SIG-M5 treated with dmso at 0.1 percent for 504 hours (cell line): ENCODE measurements around the gene ARPC5.
"Not testable (repeated sequence)": the region's sequence is repeated elsewhere in the genome, so short reads cannot be mapped to it uniquely, and the experiment has no call there.

Source experiments
- DNase-seq: peaks from one replicate; lab custom pipeline; 2025; ENCODE audit not compliant: unreplicated experiment; lab: John Stamatoyannopoulos, UW

The ARPC5 gene

DNA sequence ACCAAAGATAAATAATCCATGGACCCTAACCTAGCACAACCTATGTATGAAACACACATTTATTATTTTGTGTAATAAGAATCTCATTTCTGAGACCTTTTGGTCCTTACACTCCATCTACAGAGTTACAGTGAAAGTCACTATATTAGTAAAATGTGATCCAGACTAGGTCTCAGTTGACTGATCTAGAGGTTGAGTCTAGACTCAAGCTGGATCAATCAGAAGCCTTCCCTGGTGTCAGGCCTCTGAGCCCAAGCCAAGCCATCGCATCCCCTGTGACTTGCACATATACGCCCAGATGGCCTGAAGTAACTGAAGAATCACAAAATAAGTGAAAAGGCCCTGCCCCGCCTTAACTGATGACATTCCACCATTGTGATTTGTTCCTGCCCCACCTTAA is 22.6 kb downstream of the ARPC5 start:
- DNase-seq: not testable (repeated sequence)

DNA sequence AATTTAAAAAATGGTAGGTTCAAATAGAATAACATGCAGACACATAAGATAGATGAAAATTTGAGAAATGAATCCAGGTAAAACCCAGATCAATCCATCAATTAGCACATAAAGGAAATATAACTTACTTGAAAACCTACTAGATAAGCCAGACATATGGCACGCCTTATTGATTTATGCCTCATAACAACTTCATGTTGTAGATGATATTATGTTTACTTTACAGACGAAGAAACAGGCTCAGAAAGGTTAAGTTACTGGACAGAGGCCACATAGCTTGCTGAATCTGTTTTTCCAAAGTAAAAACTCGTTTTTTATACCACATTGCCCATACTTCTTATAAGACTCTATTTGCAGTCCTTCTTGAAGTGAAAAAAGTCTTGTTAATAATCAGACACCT is 23.2 kb downstream of the ARPC5 start:
- no peak for DNase-seq

DNA sequence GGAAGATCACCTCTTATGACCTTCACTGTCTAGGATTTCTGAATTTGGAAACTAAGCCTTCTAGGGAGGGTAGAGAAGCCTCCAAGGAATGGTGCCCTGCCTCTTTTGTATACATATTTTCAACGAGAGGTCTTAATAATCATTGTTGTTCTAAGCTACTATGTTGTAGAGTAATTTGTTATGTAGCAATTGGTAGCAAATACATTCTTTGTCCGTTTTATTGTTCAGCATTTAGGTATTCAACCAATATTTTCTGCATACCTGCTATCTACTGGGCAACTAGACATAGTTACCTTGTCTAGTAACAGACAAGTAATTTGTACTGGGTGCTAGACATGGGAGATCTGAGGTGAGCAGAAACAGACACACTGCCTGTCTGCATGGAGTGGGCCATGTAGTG is 24.6 kb downstream of the ARPC5 start:
- DNase-seq: no peak

DNA sequence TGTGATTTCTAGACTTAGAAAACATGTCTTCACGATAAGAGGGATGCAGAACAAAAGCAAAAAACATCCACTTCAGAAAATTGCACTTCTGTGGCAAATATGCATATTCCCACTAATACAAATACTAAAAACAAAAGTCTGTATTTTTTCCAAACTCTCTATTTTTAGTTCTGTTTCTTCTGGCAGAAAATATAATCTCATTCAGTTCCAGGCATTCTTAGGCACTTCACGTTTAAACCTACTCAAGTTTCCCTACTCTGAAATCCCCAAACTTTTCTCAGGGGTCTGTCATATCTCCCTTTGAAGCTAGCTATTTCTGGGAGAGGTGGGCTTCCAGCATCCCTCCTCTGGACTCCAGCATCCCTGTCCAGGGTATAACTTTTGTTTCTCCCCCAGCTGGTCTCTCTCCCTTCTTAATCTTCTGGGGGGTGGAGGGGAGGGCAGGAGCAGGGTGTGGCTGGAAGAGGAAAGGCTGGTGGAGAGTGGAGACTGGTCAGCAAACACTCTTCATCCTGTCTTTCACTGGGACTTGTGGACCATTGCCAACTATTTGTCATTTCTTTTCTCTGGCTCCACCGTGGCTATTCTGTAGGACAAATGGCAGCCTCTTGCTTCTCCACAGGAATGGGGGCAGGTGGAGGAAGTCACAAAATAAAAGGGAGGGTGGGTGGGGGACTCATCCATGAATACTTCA is 25.7 kb downstream of the ARPC5 start:
- DNase-seq: no peak

DNA sequence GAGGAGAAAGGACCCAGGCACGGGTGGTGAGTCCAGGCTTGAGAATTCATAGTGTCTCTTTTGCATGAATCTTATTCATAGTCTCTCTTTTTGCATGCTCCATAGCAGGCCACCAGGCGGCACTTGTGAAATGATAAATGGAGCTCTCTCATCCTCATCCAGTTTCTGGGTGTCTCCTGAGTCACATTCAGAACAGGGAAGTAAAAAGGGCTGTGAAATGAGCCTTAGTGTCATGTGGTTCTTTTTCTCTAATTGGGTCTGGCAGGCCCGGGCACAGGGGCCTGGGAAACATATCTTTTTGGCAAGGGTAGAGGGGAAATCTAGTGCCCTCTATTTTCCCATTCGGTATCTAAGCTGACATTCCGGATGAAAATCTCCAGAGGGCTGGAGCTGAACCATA is 26.3 kb downstream of the ARPC5 start:
- peak; percentile 97 for DNase-seq

DNA sequence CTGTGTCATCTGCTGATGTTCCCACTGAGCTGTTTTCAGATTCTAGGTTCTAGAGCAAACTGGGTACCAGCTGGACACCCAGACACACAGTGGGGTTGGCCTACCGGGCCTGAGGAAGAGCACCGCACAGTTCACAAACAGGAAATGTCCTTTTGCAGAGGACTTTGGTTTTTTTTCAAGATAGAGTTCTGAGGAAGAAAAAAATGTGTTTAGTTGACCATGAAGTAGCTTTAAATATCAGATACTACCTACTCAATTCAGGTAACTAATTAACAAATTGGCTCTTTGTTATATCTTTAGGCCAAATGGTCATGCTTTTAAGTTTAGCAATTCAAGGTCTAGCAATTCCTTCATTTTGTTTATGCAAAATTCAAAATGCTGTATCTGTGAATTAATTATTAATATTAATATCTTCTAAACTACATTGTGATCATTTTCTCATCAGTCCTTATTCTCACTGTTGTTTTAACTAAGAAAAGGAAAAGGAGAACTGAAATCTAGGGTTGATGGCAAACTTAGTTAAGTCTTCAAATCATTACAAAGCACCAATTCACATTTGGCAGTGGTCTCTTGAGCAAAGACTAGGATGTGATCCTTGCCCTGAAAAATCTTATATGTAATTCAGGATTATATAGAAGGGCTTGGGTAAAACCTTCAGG is 28.1 kb downstream of the ARPC5 start:
- DNase-seq: no peak

DNA sequence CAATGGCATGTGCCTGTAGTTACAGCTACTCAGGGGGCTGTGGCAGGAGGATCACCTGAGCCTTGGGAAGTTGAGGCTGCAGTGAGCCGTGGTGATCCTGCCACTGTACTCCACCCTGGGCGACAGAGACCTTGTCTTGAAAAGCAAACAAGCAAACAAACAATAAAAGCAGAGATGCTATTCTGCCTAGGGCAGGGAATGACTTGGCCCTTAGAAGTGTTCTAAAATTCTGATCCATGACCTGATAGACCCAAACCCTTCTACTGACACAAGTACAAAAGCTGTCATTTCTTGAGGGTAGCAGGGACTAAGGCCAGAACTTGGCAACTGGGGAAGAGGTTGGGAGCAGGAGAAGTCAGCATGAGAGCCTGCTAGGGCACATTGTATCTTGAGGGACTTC is 29.7 kb downstream of the ARPC5 start:
- DNase-seq: no peak

DNA sequence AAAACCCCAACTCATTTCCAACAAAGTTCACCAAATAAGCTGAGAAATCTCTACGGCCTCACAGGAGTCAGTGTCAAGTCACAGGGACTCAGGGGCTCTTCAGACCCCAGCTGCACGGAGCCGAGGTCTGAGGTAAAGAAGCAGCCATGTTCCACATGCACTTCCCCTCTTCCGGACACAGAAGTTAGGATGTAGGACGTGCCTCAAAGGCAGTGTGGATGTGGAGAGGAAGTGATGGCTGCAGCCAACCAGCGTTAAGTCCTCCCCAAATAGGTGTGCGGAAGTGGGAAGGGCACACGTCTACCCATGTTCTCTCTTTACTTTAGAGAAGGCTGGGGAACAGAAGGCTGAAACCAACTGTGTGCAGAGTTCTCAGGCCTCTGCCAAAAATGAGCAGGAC is 30.8 kb downstream of the ARPC5 start:
- DNase-seq: peak; percentile 88

DNA sequence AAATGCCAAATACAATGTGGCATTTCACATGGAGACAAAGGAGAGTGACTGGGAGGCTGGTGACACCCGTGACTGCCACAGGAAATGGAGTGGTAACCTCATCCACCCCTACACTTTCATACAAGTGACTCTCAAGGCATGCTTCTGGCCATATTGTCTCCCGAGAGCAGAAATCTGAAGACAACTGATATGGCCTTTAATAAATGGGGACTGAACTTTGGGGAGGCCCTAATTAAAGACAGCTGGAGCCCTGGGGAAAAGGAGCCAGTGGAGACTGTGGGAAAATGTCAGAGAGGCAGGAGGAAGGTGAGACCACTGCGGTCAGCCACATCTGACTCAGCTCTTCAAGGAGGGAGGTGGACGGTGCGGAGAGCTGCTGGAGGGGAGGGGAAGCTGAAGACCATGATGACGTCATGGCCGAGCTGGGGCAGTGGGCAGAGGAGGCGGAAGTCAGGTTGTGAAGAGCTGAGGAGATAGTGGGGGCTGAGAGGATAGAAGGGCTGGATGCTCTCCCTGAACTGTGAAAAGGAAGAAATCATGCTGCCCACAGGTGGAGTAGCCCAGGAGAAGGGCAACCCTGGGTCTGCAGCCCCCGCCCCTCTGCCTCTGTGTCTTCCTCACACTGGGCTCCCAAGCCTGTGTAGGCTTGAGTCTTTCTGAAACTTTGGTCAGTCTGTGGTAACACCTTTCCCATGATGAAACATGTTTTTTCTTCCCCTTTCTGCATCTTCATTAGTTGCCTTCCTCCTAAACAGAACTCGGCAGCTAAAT is 31.4 kb downstream of the ARPC5 start:
- DNase-seq: peak; percentile 87

DNA sequence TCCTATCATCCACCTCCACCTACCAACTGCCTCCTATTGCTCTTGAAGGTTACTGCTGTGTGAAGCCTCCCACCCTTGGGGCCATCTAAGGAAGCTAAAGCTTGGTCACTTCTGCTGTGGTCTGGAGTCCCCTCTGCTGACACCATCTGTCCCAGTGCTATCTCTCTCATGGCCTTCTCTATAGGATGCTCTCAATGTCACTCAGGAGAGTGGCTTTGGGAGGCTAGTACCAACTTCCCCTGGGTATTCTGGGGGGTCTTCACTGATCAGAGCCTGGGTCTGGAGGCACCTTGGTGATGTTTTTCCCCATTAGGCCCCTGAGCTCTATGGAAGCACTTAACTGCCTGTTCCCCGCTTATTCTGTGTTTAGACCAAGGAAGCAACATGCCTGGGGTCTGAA is 33.1 kb downstream of the ARPC5 start:
- DNase-seq: no peak

DNA sequence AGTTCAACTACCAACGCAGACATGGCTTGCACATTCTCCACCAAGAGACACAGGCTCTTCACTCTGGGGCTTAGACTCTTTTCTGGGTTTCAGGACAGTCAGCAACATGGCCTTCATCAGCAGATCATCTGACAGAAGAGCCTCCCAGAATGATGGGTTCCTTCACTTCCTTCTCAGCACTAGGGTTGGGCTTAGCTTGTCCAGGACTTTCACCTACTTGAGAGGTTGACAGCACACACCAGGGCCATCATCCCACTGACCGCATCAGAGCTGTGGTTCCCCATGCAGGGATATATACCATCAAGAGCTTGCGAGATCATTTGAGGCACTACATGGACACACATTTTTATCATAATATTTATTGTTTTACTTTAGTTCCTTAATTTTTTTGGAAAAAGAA is 34.9 kb downstream of the ARPC5 start:
- no peak for DNase-seq

DNA sequence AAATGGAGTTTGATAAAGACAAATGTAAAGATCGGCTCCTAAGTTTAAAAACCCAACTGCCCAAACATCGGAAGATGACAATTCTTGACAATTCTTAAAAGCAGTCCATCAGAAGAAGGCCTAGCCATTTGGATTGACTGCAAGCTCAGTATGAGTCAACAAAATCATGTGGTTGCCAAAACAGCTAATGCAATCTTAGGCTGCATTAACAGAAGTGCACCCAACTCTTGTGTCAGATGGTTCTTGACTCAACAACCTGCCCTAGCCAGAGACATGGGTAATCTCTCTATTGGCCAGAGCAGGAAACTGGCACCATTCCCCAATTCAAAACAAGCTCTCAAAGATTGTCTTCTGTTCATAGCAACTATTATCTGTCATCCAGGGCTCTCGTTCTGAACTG is 35.4 kb downstream of the ARPC5 start:
- DNase-seq: peak; percentile 78

DNA sequence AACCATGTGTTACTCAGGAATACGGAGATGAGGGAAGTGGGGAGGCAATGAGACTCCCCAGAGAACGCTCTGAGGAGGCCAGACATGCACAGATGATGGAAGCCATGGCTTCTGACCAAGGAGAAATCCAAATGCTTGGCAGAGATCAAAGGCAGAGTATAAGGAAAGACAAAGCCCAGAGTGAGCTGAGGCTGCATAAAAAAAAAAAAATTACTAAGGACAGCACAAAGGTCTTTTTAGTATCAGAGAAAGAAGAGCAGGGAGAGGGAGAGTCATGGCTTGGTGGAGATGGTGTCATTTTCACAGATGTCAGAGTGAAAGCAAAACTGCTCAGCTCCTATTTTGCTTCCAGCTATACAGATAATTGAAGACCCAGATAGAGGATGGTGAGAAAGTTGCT is 37.2 kb downstream of the ARPC5 start:
- DNase-seq: no peak

DNA sequence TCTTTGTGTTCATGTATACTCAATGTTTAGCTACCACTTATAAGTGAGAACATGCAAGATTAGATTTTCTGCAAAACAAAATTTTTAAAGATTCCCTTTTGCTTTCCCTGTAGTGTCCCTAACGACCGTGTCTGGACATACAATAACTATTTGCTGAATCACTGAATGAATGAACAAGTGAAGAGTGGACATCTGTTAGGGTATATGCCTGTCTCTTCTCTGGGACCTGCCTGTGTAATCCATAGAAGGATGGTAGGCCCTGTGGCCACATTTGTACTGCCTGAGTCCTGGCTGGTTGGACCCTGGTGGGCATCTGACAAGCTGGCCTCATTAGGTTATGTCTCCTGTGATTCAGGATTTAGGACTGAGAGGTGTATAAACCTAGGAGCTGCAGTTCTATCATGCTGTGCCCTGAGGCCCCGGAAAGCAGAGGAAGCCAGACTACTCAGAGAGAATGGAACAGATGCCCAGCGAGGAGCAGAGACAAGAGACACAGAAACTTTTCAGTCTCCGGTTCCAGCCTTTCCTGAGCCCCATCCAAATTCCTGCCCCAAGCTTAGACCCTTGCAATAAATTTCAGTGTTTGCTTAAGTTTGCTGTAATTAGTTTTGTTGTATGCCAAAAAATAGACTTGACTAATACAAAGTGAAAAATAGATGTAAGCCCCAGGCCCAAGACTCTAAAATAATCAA is 37.8 kb downstream of the ARPC5 start:
- no peak for DNase-seq

DNA sequence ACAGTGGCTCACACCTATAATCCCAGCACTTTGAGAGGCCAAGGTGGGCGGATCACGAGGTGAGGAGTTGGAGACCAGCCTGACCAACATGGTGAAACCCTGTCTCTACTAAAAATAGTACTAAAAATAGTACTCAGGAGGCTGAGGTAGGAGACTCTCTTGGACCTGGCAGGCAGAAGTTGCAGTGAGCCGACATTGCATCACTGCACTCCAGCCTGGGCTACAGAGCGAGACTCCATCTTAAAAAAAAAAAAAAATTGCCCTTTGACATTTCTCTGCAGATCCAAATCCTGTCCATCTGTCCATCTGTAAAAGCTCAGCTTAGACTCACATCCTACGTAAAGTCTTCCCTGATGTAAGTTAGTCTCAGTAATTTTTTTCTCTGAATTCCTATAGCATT is 39.1 kb downstream of the ARPC5 start:
- no peak for DNase-seq

DNA sequence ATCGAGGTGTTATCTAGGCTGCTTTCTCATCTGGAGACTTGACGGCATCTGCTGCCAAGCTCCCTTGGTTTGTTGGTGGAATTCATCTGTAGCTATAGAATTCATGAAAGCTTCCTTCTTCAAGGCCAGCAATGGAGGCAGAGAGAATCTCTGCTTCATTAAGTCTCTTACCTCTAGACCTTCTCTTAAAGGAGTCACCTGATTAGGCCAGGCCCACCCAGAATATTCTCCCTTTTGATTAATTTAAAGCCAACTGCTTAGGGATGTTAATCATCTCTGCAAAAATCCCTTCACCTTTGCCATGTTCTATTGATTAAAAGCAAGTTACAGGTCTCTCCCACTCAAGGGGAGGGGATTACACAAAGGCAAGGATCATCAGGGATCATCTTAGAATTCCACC is 40.0 kb downstream of the ARPC5 start:
- DNase-seq: no peak

DNA sequence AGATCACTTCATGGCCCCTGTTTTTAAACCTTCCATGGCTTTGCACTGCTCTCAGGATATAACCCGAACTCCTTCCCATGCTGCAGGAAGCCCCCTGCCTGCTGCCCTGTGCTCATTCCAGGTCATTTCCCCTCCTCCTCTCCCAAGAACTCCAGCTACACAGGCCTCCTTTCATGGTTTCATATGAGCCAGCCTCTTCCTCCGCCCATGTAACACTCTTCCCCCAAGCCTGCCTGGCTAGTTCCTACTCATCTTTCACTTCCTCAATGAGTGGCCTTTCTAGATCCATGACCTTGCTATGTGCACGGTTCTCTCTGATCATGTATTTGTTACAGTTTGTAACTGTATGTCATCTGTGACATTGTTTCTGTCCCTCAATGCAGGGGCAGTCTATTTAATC is 42.2 kb downstream of the ARPC5 start:
- peak; percentile 90 for DNase-seq

DNA sequence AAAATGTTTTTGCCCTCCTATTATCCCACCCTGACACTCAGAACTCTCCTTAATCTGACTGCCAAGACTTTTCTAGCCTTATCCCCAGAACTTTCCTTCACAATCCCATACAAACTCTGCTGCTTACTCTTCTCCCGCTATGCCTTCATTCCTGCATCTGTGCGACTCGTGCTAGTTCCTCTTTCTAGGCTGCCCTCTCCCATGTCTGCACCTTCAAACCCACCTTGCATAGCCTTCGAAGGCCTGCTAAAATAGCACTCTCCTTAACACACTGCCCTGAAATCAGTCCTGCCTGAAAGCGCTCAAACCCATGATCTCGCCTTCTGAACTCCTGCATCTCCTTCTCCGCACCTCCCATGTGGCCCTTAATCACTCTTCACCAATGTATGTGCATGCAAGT is 42.9 kb downstream of the ARPC5 start:
- no peak for DNase-seq

DNA sequence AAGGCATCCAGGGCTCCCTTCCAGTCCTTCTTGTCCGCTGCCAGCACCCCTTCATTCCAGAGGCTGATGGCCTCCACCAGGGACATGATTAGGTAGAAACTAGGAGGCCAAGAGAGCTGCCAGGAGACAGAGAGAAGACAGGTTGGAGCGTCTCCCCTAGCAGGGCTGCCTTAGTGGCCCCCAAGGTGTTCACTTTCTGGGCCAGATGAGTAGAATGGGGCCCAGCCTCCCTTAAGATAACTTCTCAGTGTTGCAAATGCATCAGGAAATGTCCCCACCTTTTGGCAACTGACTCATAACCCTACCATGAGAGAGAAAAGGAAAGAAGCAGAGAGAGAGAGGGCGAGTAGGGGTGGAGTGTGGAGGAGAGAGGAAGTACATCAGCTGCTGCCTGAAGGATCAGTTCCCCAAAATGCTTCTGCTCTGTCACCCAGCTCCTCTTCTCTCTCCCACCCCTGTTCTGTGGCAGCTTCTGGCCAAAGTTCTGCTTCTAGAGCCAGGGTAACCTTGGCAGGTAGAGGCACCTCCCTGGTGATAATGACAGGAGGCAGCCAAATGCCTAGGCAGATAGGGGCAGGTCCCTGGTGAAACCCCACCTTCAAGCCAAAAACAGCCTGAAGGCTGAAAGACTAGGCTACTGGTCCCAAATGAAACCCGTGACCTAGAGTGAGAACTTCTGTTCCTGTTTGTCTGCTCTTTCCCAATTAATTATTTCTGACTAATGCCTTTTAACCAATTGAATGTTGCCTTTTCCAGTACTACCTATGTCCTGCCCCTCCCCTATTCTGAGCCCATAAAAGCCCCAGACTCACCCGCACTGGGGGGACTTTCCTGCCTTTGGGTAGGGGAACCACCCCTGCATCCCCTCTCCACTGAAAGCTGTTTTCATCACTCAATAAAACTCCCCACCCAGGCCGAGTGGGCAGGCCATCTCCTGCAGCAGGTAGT is 45.1 kb downstream of the ARPC5 start, which contains the start of gene NCF2:
Gene NCF2, minus strand, starts transcription at position 216 of the 948 bp plus-strand sequence. Its CDS starts 130 bp downstream, at position 86.
- peak; percentile 100 for DNase-seq

DNA sequence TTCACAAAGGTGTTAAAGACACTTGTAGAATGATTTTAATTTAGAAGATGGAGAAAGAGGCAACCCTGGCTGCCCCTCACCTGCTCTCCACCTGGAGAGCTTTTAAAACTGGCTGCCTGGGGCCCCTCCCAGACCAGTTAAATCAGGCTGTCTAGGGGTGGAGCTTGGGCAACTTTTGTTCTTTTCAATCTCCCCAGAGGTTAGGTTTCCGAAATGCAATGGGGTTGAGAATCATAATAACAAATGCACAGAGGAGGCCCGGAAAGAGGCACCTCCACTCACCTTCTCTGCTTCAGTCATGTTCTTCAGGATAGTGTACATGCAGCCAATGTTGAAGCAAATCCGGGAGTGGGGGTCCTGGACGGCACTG is 45.7 kb downstream of the ARPC5 start:
- no peak for DNase-seq
